T-helper 2 cell treated with Interferon-gamma antibody and Interleukin-4, amounts not matched to agents 100 ng/mL and 5 ng/mL, for 36 hours (primary cell): ENCODE data around the gene CLC. TPM values are rescaled to one million over a fixed set of nuclear protein-coding genes. Genes with fewer than 3 reads are reported as not detected.
"Not testable (repeated sequence)": the region's sequence is repeated elsewhere in the genome, so short reads cannot be mapped to it uniquely, and the experiment has no call there.

ENCODE experiments used
- intact Hi-C: fragments of 100-400 bp; cut with micrococcal nuclease; formaldehyde crosslinking; loops from one replicate; pipeline ENCODE4 v1.15.1; 2023
- total RNA-seq: library from RNA; stranded (reverse); gene quantifications from 2 replicates; pipeline ENCODE4 v1.2.3, GENCODE V29; 2022

Gene CLC
- total RNA-seq, 1 donor from 2014 or later = 1.6 TPM

DNA sequence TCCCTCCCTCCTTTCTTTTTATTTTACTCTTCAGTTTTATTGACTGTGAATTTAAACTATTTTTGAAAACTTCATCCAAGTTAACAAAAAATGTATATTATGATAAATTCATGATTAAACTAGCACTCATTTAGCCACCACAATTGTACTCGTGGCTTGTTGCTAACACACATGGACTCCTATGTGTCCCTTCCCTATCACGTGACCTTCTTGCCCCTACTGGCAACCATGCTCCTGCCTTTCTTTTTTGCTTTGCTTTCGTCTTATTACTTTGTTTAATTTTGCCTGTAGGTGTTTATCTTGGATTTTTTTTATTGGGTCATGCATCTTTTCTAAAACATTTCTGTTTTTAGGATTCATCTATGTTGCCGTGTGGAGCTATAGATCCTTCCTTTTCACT is 8.2 kb downstream of the CLC start:
- intact Hi-C loops = no loop called here

GRCh38 chr19:39728040-39728439 is 9.8 kb downstream of the CLC start:
- intact Hi-C loops = no loop called here

DNA sequence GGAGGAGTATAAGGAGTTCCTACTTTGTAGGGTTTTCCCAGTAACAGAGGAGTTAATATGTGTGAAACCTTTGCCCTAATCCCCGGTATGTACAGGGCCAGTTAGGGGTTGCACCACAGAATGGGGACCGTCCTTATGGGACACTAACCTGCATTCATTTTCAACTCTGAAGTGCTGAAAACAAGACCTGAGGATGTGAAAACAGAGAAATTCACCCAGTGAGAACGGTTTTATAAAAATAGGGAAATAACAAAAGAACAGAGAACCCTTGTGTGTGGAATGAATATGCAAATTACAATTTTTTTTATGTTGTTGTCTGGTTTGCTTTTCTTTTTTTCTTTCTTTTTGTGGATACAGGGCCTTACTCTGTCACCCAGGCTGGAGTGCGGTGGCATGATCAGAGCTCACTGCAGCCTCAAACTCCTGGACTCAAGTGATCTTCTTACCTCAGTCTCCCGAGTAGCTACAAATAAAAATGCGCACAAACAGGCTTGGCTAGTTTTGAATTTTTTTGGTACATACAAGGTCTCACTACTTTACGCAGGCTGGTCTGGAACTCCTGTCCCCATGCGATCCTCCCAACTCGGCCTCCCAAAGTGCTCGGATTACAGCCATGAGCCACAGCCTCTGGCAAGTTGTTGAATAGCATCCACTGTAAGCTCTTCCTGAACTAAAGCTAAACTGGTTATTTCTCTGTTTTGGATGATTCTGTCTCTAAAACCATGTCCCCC is 10.6 kb downstream of the CLC start:
- intact Hi-C loops = no loop called here

- intact Hi-C loops = no loop called here
Measured at GRCh38 chr19:39725995-39726394, 11.8 kb downstream of the CLC start.

DNA sequence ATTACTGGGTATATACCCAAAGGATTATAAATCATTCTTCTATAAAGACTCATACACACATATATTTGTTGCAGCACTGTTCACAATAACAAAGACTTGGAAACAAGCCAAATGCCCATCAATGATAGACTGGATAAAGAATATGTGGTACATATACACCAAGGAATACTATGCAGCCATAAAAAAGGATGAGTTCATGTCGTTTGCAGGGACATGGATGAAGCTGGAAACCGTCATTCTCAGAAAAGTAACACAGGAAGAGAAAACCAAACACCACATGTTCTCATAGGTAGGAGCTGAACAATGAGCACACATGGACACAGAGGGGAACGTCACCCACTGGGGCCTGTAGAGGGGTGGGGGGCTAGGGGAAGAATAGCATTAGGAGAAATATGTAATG is 17.7 kb downstream of the CLC start:
- intact Hi-C loops = not testable (repeated sequence)

- intact Hi-C loops = no loop called here
Measured at GRCh38 chr19:39710333-39710890, 27.4 kb downstream of the CLC start.

- intact Hi-C loops = no loop called here
Measured at GRCh38 chr19:39709026-39709872, 28.6 kb downstream of the CLC start.

DNA sequence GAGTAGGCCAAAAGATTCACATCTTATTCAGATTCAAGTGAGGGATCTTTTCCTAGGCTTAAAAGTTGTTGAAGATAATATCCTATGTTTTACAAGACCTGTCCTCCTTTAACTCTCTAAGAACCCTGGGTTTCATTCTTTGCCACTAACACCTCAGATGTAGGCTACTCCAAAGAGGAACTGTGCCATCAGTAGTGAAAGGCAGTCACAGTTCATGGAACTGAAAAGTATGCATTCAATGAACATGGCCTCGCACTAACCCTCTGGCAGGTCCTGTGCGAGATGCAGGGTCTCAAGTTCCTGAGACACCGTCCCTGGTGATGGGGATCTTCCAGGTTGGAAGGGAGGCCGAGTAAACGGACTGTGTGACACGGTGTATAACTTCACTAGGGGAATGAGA is 29.2 kb downstream of the CLC start:
- intact Hi-C loops = no loop called here

- intact Hi-C loops = no loop called here
Measured at GRCh38 chr19:39705578-39706188, 32.1 kb downstream of the CLC start.

DNA sequence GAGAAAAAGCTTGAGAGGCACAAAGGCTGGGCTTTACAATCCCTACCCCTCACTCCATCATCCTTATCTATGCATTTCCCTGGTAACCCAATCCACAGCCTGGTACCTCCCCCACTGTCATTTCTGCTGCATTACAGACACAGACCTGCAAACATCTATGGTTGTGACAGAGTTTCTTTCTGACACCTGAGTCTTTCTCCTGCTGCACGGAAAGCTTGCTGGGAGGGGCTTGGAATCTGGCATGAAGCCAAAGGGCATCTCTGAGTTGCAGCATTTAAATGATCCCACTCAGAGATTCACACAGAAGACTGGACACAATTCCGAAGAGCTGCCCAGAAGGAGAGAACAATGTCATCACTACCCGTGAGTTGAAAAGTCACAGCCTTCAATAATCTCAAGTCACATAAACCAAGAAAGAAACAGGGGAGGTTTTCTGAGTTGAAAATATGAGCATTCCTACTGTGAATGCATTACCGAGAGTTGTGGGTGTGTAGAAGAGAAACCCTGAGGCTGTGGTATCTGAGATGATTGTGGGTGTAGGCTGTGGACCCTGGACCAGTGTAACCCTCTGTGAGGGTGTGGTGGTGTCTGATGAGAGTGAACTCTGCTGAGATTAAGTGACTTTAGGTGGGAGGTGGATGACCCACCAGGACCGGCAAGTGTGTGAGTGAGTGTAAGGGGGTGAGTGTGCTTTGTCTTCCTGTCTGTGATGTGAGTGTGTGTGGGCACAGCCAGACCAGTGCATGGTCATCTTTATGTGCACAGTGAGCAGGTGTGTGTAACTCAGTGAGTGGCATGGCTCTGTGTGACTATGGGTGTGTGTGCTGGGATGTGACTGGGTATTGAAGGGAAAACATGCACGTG is 33.4 kb downstream of the CLC start, which contains the start of gene LGALS14:
TSS of gene LGALS14 (plus strand) at position 301 of the 864 bp plus-strand sequence. CDS start at position 349, 48 bp downstream.
- intact Hi-C loops = no loop called here

- intact Hi-C loops = no loop called here
Measured at GRCh38 chr19:39701291-39701690, 36.5 kb downstream of the CLC start.

GRCh38 chr19:39698535-39698934 is 39.3 kb downstream of the CLC start:
- intact Hi-C loops = no loop called here

GRCh38 chr19:39696387-39696786 is 41.4 kb downstream of the CLC start:
- intact Hi-C loops = no loop called here

GRCh38 chr19:39695759-39696158 is 42.1 kb downstream of the CLC start:
- intact Hi-C loops = no loop called here

DNA sequence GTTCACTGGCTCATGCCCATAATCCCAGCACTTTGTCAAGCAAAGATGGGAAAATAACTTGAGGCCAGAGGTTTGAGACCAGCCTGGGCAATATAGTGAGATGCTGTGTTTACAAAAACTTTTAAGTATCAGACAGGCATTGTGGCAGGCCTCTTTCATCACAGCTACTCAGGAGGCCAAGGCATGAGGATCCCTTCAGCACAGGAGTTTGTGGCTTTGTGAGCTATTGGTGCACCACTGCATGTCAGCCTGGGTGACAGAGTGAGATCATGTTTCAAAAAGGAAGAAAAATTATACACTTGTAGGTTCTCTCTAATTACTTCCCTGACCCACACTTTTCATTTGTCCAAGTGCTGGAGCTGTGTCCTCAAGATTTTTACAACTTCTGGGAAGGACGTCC is 45.0 kb downstream of the CLC start:
- intact Hi-C loops = no loop called here

DNA sequence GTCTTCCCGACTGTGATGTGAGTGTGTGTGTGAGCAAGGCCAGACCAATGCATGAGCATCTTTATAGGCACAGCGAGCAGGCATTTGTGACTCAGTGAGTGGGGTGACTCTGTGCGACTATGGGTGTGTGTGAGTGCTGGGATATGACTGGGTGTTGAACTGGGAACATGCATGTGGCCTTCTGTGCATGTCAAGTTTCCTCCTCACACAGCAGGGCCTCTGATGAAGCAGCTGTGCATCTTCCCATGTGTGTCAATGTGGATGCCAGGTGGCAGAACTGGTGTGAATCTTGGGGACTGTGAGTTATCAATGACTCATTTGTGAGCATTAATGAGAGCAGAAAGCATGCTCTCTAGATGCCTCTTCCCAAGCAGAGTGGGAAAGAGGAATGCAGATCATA is 45.7 kb downstream of the CLC start:
- intact Hi-C loops = no loop called here

GRCh38 chr19:39688637-39689036 is 49.2 kb downstream of the CLC start:
- intact Hi-C loops = not testable (repeated sequence)

GRCh38 chr19:39686739-39687138 is 51.1 kb downstream of the CLC start:
- intact Hi-C loops = no loop called here

GRCh38 chr19:39684267-39684666 is 53.6 kb downstream of the CLC start:
- intact Hi-C loops = no loop called here

DNA sequence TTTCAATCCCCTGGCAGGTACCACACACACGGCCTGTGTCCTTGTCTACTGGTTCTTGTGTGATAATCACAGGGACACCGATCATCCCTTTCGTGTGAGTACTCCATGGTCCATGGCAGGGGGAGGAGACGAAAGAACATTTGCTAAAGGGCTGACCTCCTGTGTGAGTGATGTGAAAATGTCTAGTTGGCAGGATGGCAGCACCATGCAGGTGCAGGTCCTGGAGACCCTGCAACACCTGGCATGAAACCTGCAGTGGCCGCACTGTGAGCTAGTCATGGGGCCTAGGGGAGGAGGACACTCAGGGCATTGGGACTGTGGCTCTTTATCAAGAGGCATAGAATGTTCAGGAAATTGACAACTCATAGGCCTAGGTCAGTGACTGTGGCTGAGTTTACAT is 56.4 kb downstream of the CLC start:
- intact Hi-C loops = no loop called here
